Measurements from ENCODE around the gene TAS2R60. TPM values are rescaled to one million over a fixed set of nuclear protein-coding genes. Genes with fewer than 3 reads are reported as not detected.
A peak's percentile ranks its signal among the peaks of the same experiment; 100 is the strongest.

TAS2R60 gene, protein sequence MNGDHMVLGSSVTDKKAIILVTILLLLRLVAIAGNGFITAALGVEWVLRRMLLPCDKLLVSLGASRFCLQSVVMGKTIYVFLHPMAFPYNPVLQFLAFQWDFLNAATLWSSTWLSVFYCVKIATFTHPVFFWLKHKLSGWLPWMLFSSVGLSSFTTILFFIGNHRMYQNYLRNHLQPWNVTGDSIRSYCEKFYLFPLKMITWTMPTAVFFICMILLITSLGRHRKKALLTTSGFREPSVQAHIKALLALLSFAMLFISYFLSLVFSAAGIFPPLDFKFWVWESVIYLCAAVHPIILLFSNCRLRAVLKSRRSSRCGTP
- not detected for total RNA-seq
- polyA plus RNA-seq = not detected
- long read RNA-seq, donor 1 = 0 reads
- long read RNA-seq, donor 2 = 0 reads
- long read RNA-seq, donor 3 = 0 reads

DNA sequence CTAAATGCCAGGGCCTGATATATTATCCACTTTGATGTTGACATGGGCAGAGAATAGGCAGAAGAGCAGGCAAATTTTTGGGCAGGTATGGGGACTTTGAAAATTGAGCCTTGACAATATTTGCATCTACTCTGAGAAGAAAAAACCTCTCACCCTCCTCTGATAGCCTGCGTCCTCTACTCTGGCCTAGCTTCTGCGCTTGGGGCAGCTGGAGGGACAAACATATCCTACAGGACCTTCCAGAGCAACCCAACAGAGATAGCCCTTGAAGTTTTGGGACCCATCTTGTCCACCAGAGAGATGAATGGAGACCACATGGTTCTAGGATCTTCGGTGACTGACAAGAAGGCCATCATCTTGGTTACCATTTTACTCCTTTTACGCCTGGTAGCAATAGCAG, at the start of gene TAS2R60:
TAS2R60 (plus strand) TSS at position 301 of the 400 bp plus-strand sequence; CDS start at position 301, 0 bp downstream.
- TF ChIP-seq, protein P1, sequence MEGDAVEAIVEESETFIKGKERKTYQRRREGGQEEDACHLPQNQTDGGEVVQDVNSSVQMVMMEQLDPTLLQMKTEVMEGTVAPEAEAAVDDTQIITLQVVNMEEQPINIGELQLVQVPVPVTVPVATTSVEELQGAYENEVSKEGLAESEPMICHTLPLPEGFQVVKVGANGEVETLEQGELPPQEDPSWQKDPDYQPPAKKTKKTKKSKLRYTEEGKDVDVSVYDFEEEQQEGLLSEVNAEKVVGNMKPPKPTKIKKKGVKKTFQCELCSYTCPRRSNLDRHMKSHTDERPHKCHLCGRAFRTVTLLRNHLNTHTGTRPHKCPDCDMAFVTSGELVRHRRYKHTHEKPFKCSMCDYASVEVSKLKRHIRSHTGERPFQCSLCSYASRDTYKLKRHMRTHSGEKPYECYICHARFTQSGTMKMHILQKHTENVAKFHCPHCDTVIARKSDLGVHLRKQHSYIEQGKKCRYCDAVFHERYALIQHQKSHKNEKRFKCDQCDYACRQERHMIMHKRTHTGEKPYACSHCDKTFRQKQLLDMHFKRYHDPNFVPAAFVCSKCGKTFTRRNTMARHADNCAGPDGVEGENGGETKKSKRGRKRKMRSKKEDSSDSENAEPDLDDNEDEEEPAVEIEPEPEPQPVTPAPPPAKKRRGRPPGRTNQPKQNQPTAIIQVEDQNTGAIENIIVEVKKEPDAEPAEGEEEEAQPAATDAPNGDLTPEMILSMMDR (IDR thresholded peaks at IDR 0.05) = no peak
- H3K36me3 ChIP-seq = no peaks in the 10 kb centered on the region
- peaks cover 0 to 21% (median 7%) of the 10 kb centered on the region in 7 donors for H3K27me3 ChIP-seq
- ATAC-seq (no peak), DNase-seq (no peak)
- intact Hi-C loops (cut with DNase I) = no loop called here
- H3K4me1 ChIP-seq = no peaks in the 10 kb centered on the region
- no peaks in the 10 kb centered on the region for H3K9me3 ChIP-seq
- H3K4me3 ChIP-seq = no peak within 1 kb of the TSS
- WGBS, 2 donors = 67 to 97% methylated on average over 4 of the region's 4 CpGs
- no peak within 1 kb of the TSS for H3K27ac ChIP-seq

DNA sequence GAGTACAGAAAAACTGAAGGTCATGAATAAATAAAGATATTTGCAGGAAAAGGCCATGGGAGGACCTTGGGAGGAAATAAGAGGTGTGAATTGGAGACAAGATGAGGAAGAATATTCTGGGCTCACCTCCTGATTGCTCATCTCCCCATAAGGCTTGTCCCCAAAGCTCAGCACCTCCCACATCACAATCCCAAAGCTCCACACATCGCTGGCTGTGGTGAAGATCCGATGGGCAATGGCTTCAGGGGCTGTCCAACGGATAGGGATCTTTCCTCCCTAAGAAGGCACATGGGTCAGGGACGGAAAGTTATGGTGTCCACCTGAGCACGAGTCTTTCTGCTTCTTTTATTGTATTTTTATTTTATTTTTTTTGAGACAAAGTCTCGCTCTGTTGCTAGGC, 49.2 kb upstream of the TAS2R60 start:
- Histone ChIP-seq H3K4me3 (no peak overlapping the region), H3K27me3 (no peaks in the 10 kb centered on the region), H3K9me3 (no peaks in the 10 kb centered on the region), H3K4me1 (peaks cover 14 to 67% (median 62%) of the 10 kb centered on the region in 9 donors), H3K27ac (no peak overlapping the region), H3K36me3 (peaks cover 0 to 41% (median 19%) of the 10 kb centered on the region in 9 donors)
- 96 to 99% methylated on average over 6 of the region's 6 CpGs for WGBS, 2 donors
- TF ChIP-seq, protein P1 (IDR thresholded peaks at IDR 0.05) = no peak
- intact Hi-C loops (cut with DNase I) = no loop called here
- ATAC-seq (no peak), DNase-seq (no peak)

DNA sequence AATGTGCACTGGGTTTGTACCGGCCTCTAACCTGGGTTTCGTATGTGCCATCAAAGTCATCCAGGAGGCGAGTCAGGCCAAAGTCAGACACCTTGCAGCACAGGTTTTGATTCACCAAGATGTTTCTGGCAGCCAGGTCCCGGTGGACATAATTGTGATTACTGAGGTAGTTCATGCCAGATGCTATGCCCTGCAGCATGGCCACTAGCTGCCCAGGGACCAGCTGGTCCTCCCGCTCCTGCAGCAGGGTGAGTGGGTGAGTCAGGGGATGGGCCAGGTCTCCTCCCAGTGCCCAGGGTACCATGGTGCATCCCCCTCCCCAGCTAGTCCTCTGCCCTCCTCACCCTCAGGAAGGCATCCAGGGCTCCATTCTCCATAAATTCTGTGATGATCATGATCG, 48.5 kb upstream of the TAS2R60 start:
- Histone ChIP-seq H3K4me3 (no peak overlapping the region), H3K27ac (no peak overlapping the region), H3K4me1 (peaks cover 14 to 67% (median 55%) of the 10 kb centered on the region in 9 donors), H3K27me3 (no peaks in the 10 kb centered on the region), H3K36me3 (peaks cover 0 to 33% (median 17%) of the 10 kb centered on the region in 9 donors), H3K9me3 (no peaks in the 10 kb centered on the region)
- ATAC-seq = no peak
- TF ChIP-seq, protein P1 (IDR thresholded peaks at IDR 0.05) = no peak
- 87 to 89% methylated on average over 6 of the region's 6 CpGs for WGBS, 2 donors
- no peak for DNase-seq
- intact Hi-C loops (cut with DNase I) = no loop called here

DNA sequence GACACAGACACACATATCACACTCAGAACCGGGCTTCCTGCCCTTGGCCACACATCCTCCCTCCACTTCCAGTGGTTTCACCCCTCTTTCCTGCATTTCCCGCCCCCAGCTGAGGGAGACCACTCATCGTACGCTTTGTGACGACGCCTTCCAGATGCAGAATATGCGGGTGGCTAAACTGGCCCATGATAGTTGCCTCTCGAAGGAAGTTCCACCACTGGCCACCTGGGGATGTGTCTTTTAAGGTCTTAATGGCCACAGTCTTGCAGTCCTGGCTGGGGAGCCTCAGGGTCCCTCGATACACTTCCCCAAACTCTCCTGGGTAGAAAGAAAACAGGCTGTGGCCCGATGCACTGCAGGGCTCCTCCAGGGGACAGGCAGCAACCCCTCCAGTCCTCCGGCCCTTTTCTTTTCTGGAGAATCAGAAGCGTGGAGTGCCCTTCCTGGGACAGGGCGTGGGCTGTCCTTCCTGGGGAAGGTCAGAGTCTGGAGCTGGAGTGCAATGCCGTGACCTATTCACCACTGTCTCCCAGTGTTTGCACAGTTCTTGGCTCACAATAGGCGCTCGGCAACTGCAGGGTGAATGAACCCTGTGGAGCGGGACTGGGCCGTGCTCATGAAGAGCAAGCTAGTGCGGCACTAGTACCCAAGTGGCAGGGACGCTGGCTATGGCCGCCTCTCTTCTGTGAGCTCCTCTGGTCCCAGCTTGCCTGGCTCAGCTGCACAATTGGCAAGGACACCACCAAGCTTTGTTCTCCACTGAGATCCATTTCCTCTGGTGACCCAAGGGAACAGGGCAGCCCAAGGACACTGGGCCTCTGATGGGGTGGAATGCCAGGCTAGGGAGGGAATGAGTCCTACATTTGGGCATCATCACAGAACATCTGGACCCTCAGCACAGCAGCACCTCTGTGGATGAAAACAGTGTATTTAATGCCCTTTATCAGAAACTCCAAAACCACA, 47.8 kb upstream of the TAS2R60 start:
- no peaks in the 10 kb centered on the region for H3K27me3 ChIP-seq
- H3K9me3 ChIP-seq = no peaks in the 10 kb centered on the region
- H3K4me3 ChIP-seq = peak overlapping the region in 1 of 10 donors; percentile 8
- peak overlapping the region in 5 of 10 donors; percentile 14 to 59 (median 41) for H3K27ac ChIP-seq
- H3K36me3 ChIP-seq = peaks cover 0 to 27% (median 10%) of the 10 kb centered on the region in 9 donors
- no peak for DNase-seq
- TF ChIP-seq, protein P1 (IDR thresholded peaks at IDR 0.05) = peak in 2 of 9 donors; percentile 7 to 28
- peaks cover 14 to 63% (median 48%) of the 10 kb centered on the region in 9 donors for H3K4me1 ChIP-seq
- intact Hi-C loops (cut with DNase I) = no loop called here
- peak in 6 of 8 donors; percentile 5 to 44 (median 25) for ATAC-seq
- 46 to 55% methylated on average over 21 of the region's 21 CpGs for WGBS, 2 donors

Measured in heart right ventricle (tissue), 16 donors.